Natural killer cell (primary cell): ENCODE data around the gene CAMTA1. TPM values are rescaled to one million over a fixed set of nuclear protein-coding genes. Genes with fewer than 3 reads are reported as not detected.

Experiments used
- ATAC-seq, 3 donors: fragments of 150-1000 bp in 2 of 3; fragments of 200-7000 bp in 1 of 3; cut with Tn5 transposase; 1 replicate in 1 of 3; 2 replicates in 2 of 3; pipeline ENCODE4 v1.10.0; 2021; ENCODE audit warnings: mild to moderate bottlenecking in 2 of 3, moderate library complexity in 2 of 3
- DNase-seq, 2 donors: peaks; one replicate each; pipeline versions ENCODE4 v3.0.0 to v3.0.0-alpha.2; 2013 to 2021; ENCODE audit warnings: mixed read lengths in 1 of 2
- H3K27ac ChIP-seq: one replicate; pipeline ENCODE4 v1.5.1; 2013; ENCODE audit warnings: mild to moderate bottlenecking, low read length
- H3K27me3 ChIP-seq: one replicate; pipeline ENCODE4 v1.6.1; 2013; ENCODE audit warnings: low read length; ENCODE audit not compliant: control insufficient read depth, insufficient read depth
- H3K36me3 ChIP-seq: one replicate; pipeline ENCODE4 v1.6.1; 2013; ENCODE audit warnings: low read length; ENCODE audit not compliant: control insufficient read depth, insufficient read depth
- H3K4me1 ChIP-seq: one replicate; pipeline ENCODE4 v1.6.1; 2013; ENCODE audit warnings: low read length; ENCODE audit not compliant: control insufficient read depth, insufficient read depth
- H3K4me3 ChIP-seq: one replicate; pipeline ENCODE4 v1.5.1; 2013; ENCODE audit warnings: low read length
- H3K9me3 ChIP-seq: one replicate; pipeline ENCODE4 v1.6.1; 2013; ENCODE audit warnings: low read length; ENCODE audit not compliant: control insufficient read depth, insufficient read depth
- H3K27ac Mint-ChIP-seq, 2 donors: one replicate each; pipeline ENCODE4 v1.8.0; 2022; ENCODE audit warnings: mild to moderate bottlenecking in 2 of 2, mixed read lengths in 2 of 2, moderate library complexity in 1 of 2
- H3K27me3 Mint-ChIP-seq, 2 donors: one replicate each; pipeline ENCODE4 v1.8.0; 2022; ENCODE audit warnings: low read depth in 2 of 2, mixed read lengths in 2 of 2
- H3K36me3 Mint-ChIP-seq: one replicate; pipeline ENCODE4 v1.8.0; 2022; ENCODE audit warnings: mixed read lengths
- H3K4me1 Mint-ChIP-seq, 2 donors: one replicate each; pipeline ENCODE4 v1.8.0; 2022; ENCODE audit warnings: mixed read lengths in 2 of 2
- H3K4me3 Mint-ChIP-seq: one replicate; pipeline ENCODE4 v1.8.0; 2022; ENCODE audit warnings: mild to moderate bottlenecking, moderate library complexity, mixed read lengths
- H3K9me3 Mint-ChIP-seq, 2 donors: one replicate each; pipeline ENCODE4 v1.8.0; 2022; ENCODE audit warnings: mixed read lengths in 2 of 2
- WGBS: methylation state at CpG from one replicate; pipeline ENCODE4 v1.1.7; 2013; ENCODE audit warnings: missing lambda C conversion rate; ENCODE audit not compliant: insufficient coverage; 5-methylcytosine and 5-hydroxymethylcytosine counted together
- intact Hi-C: fragments of 100-400 bp; cut with micrococcal nuclease; formaldehyde crosslinking; loops from one replicate; pipeline ENCODE4 v1.14.2; 2022
- total RNA-seq, 4 donors: library from RNA; stranded (reverse); fragments of 120-200 nt in 1 of 4; gene quantifications; one replicate each; pipeline versions ENCODE4 v1.2.3 to v1.2.4, GENCODE V29; 2013 to 2022
- TF ChIP-seq, protein P1 (sequence below): fragments of 200-600 bp; IDR thresholded peaks from one replicate; pipeline ENCODE4 v1.8.0; 2022; ENCODE audit warnings: antibody characterized with exemption

The CAMTA1 gene
- total RNA-seq, 3 donors from 2014 or later (not counting 1 experiment from before 2014, with no cell fraction given): 40.6 to 53.3 (median 44.9) TPM

DNA sequence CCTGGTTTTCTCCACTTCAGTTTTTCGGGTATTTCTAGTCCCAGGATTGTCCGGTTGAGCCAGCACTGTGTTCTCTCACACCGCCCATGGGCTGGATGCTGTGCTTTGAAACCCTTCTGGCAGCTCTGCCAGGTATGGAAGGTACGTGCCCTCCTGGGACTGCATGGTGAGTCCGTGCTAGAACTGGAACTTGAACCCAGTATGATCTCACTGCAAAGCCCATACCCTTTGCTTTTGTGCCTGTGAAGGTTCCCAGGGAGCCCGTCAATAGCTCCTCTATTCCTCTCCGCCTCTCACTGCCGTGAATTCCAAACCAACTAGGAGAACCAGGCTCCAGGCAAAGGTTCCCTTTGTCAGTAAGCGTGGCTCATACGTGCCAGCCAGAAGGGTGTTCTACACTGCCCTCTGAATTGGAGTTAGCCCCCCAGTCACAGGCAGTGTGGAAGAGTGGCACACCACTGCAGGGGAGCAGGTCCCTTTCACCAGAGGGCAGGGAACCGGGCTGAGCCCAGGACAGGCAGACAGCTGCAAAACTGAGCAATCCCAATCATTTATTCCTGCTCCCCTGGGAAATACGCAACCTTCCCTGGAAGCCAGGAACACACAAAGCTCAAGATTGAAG, 310.2 kb downstream of the CAMTA1 start:
- no peak for ATAC-seq

DNA sequence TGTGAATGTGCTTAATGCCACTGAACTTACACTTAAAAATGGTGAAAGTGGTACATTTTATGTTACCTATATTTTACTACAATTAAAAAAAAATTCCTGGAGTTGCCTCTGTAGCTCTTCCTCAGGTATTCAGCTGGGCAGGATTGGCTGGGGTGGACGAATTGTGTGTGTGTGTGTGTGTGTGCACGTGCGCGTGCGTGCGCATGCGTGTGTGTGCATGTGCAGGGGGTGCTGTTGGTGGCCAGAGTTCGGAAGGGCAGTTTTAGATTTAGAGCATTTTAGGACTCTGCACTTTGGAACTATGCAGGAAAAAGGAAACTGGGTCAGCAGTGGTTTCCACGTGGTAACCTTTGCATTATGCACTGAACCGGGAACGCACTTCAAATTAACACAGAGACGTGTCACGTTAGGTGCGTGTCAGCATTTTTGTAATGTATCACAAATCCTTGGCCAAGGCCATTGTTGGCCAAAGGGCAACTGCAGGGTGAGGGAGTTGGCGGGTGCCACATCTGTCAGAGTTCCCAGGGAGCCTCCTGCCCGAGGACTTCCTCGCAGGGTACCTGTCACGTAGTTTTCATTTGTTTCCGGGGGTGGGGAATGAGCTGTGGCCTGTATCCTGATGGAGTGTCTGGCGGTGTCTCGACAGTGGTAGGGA, 312.8 kb downstream of the CAMTA1 start:
- Histone ChIP-seq H3K27ac (no peak overlapping the region), H3K9me3 (no peaks in the 10 kb centered on the region), H3K4me1 (no peaks in the 10 kb centered on the region), H3K27me3 (no peaks in the 10 kb centered on the region), H3K4me3 (no peak overlapping the region), H3K36me3 (no peaks in the 10 kb centered on the region)
- 84% methylated on average over 21 of the region's 21 CpGs for WGBS
- ATAC-seq: no peak
- H3K4me3 Mint-ChIP-seq: no peak overlapping the region
- TF ChIP-seq, protein P1, sequence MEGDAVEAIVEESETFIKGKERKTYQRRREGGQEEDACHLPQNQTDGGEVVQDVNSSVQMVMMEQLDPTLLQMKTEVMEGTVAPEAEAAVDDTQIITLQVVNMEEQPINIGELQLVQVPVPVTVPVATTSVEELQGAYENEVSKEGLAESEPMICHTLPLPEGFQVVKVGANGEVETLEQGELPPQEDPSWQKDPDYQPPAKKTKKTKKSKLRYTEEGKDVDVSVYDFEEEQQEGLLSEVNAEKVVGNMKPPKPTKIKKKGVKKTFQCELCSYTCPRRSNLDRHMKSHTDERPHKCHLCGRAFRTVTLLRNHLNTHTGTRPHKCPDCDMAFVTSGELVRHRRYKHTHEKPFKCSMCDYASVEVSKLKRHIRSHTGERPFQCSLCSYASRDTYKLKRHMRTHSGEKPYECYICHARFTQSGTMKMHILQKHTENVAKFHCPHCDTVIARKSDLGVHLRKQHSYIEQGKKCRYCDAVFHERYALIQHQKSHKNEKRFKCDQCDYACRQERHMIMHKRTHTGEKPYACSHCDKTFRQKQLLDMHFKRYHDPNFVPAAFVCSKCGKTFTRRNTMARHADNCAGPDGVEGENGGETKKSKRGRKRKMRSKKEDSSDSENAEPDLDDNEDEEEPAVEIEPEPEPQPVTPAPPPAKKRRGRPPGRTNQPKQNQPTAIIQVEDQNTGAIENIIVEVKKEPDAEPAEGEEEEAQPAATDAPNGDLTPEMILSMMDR: no peak
- H3K9me3 Mint-ChIP-seq: no peaks in the 10 kb centered on the region
- H3K36me3 Mint-ChIP-seq: no peaks in the 10 kb centered on the region
- H3K27ac Mint-ChIP-seq: no peak overlapping the region
- intact Hi-C loops: no loop called here
- H3K4me1 Mint-ChIP-seq: no peaks in the 10 kb centered on the region
- no peaks in the 10 kb centered on the region for H3K27me3 Mint-ChIP-seq
- DNase-seq: no peak

More for the DNA sequence above, 310.2 kb downstream of the CAMTA1 start:
- Histone ChIP-seq H3K36me3 (no peaks in the 10 kb centered on the region), H3K4me1 (no peaks in the 10 kb centered on the region), H3K4me3 (no peak overlapping the region), H3K9me3 (no peaks in the 10 kb centered on the region), H3K27me3 (no peaks in the 10 kb centered on the region), H3K27ac (no peak overlapping the region)
- Mint-ChIP-seq H3K27ac (no peak overlapping the region), H3K36me3 (no peaks in the 10 kb centered on the region), H3K27me3 (no peaks in the 10 kb centered on the region), H3K9me3 (no peaks in the 10 kb centered on the region), H3K4me1 (no peaks in the 10 kb centered on the region), H3K4me3 (no peak overlapping the region)
- TF ChIP-seq, protein P1: no peak
- no peak for DNase-seq
- intact Hi-C loops: no loop called here
- WGBS: 83% methylated on average over 12 of the region's 12 CpGs

- Mint-ChIP-seq H3K36me3 (no peaks in the 10 kb centered on the region), H3K4me1 (no peaks in the 10 kb centered on the region), H3K4me3 (no peak overlapping the region), H3K27ac (no peak overlapping the region), H3K27me3 (no peaks in the 10 kb centered on the region), H3K9me3 (no peaks in the 10 kb centered on the region)
- WGBS: 84% methylated on average over 6 of the region's 7 CpGs
- TF ChIP-seq, protein P1: no peak
- Histone ChIP-seq H3K9me3 (no peaks in the 10 kb centered on the region), H3K4me1 (no peaks in the 10 kb centered on the region), H3K36me3 (no peaks in the 10 kb centered on the region), H3K27ac (no peak overlapping the region), H3K4me3 (no peak overlapping the region), H3K27me3 (no peaks in the 10 kb centered on the region)
- DNase-seq: no peak
- intact Hi-C loops: no loop called here
- no peak for ATAC-seq
These were observed 313.4 kb downstream of the CAMTA1 start for GRCh38 chr1:7098641-7099040.
